GM21717 (cell line): ENCODE results near the gene CTDP1.
"Not testable (repeated sequence)": the region's sequence is repeated elsewhere in the genome, so short reads cannot be mapped to it uniquely, and the experiment has no call there.

Experiments
- ATAC-seq: cut with Tn5 transposase; IDR thresholded peaks from one replicate; pipeline ENCODE4 v1.9.1; 2021; ENCODE audit warnings: mild to moderate bottlenecking, moderate library complexity; ENCODE audit not compliant: unreplicated experiment

Gene CTDP1

DNA sequence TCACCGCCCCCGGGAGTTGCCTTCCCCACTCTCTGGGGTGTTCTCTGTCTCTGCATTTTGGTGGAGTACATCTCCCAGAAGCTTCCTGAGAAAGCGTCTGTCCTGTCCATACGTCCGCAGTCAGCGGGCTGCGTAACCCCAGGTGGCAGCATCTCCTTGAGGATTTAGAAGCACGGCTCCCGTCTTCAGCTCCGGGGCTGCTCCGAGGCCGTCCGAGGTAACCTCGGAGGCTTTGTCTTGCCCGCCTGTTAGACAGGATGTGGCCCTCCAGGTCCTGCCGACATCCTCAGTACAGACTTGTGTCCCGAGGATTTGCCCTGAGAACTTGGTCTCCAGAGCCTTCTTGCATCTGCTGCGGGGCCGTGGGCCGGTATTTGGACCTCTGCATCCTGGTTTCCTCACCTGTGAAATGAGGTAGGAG is 58.4 kb downstream of the CTDP1 start:
- no peak for ATAC-seq

DNA sequence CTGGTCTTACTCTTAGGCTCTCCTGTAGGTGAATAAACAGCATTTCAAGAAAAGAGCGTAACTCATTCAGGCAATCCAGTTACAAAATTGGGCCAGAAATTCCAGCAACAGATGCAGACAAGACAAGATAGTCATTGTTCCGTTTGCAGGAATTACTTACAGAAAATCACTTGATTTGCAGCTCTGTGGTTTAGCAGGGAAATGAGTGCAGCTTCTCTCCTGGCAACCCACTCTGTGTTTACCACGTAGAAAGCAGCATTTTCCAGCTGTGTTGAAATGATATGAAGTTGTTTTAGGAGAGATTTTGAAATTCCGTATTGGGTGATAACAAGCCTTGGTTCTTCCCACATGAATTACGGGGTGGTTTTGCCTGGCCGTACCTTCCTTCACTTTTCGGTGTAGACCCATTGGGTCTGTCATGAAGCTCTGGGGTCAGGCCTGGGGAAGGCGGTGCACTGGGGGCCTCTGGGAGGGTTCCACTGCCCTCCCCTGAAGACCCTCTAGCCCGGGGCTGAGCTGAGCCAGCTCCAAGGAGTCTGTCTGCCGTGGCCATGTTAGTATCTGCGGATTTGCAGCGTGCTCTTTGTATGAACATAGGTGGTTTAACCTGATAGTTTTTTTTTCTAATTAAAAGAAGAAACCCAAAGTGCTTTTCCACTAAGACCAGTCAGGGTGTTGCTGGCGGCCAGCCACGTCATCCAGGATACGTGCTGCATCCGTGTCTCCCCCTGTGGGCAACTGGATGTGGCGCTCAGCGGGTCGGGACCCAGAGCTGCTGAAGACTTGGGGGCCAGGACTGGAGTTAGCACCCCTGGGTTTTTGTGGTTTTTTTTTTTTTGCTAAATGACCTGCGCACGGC is 59.2 kb downstream of the CTDP1 start:
- no peak for ATAC-seq

DNA sequence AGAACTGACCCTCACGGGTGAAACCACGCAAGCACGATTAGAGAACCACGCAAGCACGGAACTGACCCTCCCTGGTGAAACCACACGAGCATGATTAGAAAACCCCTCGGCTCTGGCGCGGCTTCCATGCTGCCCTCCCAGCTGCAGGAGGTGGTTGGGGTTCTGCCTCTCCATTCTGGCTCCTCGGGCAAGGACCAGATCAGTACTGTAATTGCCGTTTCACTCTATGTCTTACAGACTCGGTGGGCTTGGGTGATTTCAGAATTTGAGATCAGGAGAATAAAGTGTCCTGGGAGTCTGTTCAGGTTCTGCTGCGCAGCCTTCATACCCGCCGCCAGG is 59.8 kb downstream of the CTDP1 start:
- no peak for ATAC-seq

DNA sequence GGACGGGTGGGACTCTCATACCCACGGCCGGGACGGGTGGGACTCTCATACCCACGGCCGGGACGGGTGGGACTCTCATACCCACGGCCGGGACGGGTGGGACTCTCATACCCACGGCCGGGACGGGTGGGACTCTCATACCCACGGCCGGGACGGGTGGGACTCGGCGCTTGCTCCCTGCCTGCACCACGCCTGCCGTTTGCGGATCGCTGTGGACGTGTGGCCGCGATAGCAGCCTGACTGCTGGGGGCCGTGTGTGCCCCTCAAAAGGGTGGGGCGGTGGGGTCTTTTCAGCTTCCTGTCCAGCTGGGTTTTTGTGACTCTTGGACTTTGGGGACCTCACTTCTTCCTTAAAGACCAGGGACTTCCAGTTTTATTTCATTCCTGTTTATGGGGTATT is 60.4 kb downstream of the CTDP1 start:
- ATAC-seq: not testable (repeated sequence)

DNA sequence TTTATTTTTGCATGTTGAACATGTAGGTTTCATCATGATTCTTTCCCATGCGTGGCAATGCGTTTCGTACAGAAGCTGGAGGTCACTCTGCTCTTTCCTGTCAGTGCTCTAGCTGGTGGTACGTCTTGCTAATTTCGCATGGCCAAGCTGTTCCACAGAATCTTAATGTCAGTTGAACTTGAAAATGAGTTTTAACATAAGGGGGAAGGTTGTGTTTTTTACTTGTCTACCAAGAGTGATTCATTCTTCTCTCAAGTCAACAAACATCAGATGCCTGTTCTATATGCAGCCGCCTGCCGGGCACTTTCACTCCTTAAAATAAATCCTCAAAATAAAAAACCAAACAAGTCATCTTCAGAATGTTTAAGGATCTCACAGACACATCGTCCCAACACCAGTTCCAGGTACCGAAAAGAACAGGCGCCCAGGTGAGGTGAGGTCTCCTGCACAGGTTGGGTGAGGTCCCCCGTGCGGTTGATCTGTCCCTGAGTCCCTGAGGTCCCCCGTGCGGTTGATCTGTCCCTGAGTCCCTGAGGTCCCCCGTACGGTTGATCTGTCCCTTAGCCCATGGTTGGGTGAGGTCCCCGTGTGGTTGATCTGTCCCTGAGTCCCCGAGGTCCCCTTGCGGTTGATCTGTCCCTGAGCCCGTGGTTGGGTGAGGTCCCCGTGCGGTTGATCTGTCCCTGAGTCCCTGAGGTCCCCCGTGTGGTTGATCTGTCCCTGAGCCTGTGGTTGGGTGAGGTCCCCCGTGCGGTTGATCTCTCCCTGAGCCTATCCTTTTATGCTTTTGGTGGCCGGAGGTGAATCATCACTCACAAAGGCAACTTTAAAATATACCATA is 61.1 kb downstream of the CTDP1 start:
- ATAC-seq: no peak

DNA sequence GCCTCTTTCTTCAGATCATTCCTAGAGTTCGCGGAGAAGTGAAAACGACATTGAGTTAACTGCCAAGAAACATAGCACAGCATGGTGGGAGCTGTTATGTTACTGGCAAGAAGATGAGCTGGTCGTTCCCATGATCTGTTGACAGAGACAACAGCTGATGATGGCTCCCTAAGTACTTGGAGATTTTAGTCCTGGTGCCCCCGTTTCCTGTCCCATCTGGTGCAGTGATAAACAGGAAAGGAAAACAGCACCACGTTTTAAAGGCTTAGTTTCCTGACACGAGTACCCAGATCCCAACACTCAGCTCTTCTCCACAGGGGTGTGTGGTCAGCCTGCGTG is 61.7 kb downstream of the CTDP1 start:
- ATAC-seq: no peak

DNA sequence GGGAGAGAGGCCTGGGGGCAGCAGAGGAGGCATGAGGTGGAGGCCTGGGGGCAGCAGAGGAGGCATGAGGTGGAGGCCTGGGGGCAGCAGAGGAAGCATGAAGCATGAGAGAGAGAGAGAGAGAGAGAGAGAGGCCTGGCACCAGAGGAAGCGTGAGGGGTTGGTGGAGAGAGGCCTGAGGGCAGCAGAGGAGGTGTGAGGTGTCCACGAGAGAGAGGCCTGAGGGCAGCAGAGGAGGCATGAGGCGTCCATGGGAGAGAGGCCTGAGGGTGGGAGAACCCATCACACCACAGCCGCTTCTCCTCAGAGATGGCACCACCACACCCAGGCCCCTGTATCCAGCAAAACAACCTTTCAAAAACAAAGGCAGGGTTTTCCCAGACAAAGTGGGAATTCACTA is 62.5 kb downstream of the CTDP1 start:
- no peak for ATAC-seq

DNA sequence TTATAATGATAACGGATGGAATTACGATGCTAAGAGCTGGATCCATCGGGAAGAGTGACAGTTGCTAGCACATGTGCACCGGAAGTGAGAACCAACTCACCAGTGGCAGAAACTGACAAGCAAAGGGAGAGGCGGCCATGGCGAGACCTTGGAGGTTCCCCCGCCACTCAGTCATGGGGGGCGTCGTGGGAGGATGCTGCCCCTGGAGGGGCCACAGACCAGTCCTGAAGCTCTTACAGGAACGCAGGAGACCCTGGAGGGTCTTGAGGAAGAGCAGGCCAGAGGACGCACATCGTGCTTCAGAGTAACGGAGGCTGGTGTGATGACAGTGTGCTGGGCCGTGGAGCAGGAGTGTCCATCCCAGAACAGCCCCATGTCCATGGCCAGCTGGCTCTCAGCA is 65.0 kb downstream of the CTDP1 start:
- no peak for ATAC-seq

DNA sequence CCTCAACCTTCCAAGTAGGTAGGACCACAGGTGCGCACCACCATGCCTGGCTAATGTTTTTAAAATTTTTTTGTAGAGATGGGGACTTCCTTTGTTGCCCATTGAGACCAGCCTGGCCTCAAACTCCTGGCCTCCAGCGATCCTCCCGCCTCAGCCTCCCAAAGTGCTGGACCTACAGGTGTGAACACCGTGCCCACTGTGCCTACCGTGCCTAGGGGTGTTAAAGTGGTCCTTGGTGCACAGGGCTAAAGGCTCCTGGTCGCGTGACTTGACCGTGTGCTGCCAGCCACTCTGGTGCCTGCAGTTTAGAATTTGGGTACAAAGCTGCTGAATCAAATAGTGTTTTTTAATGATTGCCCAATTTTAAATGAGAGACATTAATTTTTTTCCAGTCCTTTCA is 67.1 kb downstream of the CTDP1 start:
- ATAC-seq: no peak

DNA sequence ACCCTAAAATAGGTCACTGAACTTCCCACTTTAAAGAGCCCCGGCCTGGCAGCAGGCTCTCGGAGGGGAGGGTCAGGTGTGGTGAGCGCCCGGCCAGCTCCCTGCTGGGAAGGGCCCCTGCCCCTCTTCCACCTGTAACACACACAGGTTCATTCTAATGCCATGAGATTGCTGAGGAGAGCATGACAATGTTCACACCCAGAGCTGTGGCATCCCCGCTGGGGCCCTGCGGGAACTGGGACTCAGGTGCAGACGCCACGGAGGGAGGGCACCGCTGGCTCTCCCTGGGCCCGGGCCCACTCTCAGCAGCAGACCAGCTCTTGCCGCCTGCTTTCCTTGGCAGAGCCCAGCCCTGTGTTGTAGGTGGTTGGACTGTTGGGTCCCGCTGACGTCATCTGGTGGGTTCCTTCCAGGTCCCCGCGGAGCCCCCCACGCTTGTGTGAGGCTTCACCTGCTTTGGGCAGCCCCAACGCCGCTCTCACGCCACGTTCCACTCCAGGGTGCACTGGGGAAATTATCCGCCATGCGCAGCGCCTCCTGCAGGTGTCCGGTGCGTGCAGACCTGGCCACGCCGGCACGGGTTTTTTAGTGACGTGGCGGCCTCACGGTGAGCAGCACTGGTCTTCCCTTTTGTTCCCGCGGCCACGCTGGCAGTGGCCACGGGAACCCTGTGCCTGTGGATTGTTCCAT is 67.7 kb downstream of the CTDP1 start:
- no peak for ATAC-seq

DNA sequence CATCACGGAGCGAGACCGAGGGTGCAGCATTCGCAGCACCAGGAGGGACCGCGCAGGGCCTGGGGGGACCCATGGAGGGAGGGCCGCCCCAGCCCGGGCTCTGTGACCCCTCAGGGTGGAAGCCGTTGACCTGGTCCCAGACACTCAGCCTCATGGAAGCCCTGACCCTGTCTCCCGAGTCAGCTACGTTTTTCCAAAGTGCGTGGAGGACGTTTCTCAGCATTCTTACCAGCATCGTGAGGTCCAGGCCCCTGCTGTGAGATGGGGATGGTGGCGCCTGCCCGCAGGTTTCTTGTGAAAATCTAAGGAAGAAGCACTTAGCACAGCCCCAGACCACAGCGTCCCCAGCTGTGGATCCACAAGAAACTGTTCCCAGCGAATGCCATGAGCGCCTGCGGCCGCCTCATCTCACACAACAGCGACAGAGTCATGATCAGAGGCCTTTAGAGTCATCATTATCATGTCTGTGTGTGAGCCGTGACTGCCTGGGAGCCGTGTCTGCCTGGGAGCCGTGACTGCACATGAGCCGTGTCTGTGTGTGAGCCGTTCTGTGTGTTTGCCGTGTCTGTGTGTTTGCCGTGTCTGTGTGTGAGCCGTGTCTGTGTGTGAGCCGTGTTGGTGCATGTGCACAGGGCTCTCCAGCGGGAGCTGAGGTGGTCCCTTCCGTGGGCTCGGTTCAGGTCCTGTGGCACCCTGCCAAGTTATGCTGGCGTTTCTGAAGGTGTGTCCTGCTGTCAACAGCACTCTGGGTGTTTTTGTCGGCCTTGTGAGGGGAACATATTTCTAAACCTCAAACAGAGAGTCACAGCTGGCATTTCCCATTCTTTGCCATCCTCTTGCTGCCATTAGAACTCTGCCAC is 68.9 kb downstream of the CTDP1 start:
- no peak for ATAC-seq

DNA sequence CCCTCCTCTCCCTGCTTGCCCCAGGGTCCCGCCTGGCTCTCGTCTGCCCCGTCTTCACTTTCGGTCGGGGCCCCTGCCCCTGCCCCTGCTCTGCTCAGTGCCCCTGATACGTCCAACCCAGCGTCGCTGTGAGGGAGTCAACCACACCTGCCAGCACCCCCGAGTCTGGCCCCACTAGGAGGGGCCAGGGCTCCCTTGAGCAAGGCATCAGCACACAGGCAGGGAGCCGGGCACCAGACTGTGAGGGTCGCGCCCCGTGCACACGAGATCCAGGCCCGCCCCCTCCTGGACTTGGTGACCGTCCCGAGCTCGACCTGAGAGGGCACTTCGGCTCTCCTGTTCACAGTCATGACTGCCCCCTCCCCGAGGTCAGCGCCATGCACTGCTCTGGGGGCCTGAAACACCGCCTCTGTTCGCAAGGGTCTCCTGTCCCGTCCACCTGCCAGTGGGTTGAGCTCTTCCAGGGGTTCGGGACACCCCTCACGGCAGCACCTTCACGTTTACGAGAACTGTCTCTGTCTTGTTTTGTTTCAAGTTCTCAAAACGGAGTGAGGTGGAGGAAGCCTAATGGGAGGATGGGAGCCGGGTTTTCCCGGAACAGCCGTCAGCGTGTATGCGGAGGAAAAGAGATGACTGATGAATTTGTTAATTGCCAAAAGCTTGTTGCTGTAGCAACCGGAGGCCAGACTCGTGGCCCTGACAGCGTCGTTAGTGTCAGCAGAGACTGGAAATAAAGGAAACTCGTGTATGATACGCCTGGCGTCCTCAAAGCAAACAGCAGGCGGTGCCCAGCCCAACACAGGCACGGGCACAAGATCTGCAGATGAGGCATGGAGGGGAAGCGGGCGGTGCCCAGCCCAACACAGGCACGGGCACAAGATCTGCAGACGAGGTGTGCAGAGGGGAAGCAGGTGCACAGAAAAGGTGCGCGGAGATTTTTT is 69.9 kb downstream of the CTDP1 start:
- no peak for ATAC-seq

DNA sequence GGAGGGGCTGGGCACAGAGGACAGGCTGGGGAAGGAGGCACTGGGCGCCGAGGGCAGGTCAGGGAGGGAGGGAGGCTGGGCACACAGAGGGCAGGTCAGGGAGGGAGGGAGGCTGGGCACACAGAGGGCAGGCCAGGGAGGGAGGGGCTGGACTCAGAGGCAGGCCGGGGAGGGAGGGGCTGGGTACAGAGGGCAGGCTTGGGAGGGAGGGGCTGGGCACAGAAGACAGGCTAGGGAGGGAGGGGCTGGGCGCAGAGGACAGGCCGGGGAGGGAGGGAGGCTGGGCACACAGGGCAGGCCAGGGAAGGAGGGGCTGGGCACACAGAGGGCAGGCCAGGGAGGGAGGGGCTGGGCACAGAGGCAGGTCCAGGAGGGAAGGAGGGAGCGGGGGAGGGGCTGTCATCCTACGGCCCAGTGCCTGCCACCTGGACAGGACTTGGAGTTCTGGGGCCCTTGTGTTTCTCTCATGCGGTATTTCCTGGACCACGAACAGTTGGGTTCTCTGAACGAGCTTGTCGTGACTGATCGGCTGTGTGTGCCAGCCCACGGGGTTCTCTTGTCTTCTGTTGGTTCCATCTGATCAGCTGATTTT is 71.5 kb downstream of the CTDP1 start:
- ATAC-seq: no peak

DNA sequence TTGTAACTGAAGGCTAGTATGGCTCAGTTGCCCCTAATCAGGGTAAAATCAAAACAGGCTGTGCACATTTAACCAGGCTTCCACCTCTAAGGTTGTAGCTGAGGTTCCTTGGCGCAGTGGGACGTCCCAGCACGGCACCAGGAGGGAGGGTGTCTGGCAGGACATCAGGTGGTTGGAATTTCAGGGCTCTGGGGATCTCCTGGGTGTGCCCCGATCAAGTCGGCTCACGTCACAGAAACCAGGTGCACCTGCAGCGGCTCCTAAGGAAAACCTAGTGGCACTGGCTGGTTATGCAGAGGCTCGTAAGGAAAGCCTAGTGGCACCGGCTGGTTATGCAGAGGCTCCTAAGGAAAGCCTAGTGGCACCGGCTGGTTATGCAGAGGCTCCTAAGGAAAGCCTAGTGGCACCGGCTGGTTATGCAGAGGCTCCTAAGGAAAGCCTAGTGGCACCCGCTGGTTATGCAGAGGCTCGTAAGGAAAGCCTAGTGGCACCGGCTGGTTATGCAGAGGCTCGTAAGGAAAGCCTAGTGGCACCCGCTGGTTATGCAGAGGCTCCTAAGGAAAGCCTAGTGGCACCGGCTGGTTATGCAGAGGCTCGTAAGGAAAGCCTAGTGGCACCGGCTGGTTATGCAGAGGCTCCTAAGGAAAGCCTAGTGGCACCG is 72.4 kb downstream of the CTDP1 start:
- ATAC-seq: not testable (repeated sequence)

DNA sequence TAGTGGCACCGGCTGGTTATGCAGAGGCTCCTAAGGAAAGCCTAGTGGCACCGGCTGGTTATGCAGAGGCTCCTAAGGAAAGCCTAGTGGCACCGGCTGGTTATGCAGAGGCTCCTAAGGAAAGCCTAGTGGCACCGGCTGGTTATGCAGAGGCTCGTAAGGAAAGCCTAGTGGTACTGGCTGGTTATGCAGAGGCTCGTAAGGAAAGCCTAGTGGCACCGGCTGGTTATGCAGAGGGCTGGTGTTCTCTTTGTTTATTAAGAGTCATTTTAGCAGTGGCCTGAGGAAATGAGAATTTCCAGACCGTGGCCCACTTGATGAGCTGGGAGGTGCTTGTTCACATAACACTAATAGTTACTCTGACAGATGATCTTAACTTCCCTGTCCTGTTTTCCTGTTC is 73.3 kb downstream of the CTDP1 start:
- ATAC-seq: not testable (repeated sequence)

DNA sequence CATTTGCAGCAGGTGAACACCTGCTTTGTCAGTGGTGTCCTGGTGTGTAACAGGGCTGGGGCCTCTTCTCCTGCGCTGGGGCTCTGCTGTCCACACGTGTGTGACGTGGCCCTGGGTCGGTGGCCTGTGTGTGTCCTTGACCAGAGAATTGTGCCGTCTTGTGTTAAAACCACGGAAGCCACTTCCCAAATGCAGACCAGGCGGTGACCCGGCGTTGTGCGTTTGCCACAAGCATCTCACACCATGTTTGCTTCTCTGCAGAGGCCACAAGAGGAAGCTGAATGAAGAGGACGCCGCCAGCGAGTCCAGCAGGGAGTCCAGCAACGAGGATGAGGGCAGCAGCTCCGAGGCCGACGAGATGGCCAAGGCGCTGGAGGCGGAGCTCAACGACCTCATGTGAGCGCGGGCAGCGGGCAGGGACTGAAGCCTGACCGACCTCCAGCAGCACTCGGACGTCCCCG is 73.8 kb downstream of the CTDP1 start:
- no peak for ATAC-seq

DNA sequence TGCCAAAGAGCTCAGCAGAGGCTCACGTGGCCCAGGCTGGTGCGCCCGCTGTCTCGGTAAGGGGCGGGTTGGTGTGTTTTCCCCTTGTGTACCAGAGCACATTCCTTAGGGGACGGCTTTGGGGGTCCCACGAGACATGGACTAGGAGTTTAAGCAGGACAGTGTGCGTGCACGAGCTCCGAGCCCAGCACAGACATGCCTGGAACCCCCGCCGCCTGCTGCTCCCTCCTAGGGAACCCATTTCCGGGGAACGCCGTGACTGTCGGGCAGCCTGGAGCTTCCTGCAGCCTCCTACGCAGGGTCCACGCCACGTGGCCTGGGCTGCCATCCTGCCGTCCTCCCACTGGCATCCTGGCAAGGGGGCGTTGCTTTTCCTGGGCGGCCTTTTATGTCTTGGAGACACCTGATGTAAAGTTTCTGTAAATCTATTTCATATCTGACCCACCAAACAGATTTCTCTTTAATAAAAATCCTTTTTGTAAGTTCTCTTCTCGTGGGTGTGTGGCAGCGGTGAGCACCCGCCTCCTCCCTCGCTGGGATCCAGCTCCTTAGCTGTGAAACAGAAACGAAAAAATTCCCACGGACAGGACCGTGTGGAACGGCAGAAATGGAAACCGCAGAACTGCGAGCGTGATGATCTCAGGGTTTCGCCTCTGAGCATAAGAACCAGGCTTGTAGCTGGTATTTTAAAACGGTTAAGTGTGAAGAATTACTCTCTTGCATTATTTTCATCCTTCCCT is 74.6 kb downstream of the CTDP1 start:
- no peak for ATAC-seq

DNA sequence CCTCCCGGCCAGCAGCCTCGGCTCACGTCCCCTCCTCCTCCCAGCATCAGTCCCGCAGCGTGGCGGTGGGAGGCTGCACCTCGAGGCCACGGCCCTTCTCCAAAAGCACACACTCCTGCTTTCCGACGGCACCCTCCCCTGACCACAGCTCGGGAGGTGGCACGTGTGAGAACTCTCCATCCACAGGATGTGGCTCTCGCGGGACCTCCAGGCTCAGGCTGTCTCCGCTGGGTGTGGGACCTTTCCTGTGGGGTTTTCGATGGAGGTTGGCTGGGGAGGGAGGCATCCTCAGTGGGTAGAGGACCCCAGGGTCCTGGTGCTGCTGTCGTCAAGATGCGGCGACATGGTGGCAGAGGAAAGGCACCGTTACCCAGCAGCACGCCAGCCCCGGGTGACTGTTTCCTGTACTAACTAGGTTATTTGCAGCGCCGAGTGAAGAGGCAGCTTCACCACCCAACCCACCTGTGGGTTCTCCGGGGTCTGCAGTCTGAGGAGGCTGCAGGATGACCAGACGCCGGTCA is 75.3 kb downstream of the CTDP1 start:
- no peak for ATAC-seq
